IMR-90 (cell line): Measurements from ENCODE around the gene FAXDC2. TPM values are rescaled to one million over a fixed set of nuclear protein-coding genes. Genes with fewer than 3 reads are reported as not detected.

Experiments
- ATAC-seq: fragments of 200-7000 bp; cut with Tn5 transposase; 2 replicates; pipeline ENCODE4 v1.9.1; 2020; ENCODE audit warnings: low read depth, mild to moderate bottlenecking, moderate library complexity
- BruUV-seq: library from RNA; stranded (reverse); fragments of 400-500 nt; replicated peaks from 2 replicates; lab custom pipeline; 2021; lab: Mats Ljungman, UMichigan
- CTCF ChIA-PET: fragments of 300-600 bp; formaldehyde crosslinking; extraction: SDS; loops from one replicate; lab custom pipeline; 2021; ENCODE audit warnings: antibody characterized with exemption; lab: Yijun Ruan, JAX
- POLR2A ChIA-PET: fragments of 300-600 bp; sonication (Branson Sonifier 250); formaldehyde crosslinking; loops from one replicate; lab custom pipeline; 2022; ENCODE audit warnings: antibody characterized with exemption; ENCODE audit not compliant: unreplicated experiment; lab: Charles Lee
- DNase-seq: peaks from one replicate; pipeline ENCODE4 v3.0.0; 2013
- H2AFZ ChIP-seq: replicated peaks from 2 replicates; pipeline ENCODE3; 2013; ENCODE audit warnings: low read length, mild to moderate bottlenecking; ENCODE audit not compliant: poor library complexity
- H2AK5ac ChIP-seq: 2 replicates; pipeline ENCODE4 v1.6.1; 2013; ENCODE audit warnings: low read depth, low read length, inconsistent platforms
- H2AK9ac ChIP-seq: replicated peaks from 2 replicates; pipeline ENCODE3; 2013; ENCODE audit warnings: mild to moderate bottlenecking, low read depth, low read length, moderate library complexity; ENCODE audit not compliant: poor library complexity
- H2BK120ac ChIP-seq: 2 replicates; pipeline ENCODE4 v1.6.1; 2013; ENCODE audit warnings: low read depth, low read length, inconsistent platforms
- H2BK15ac ChIP-seq: 3 replicates; pipeline ENCODE4 v1.6.1; 2013; ENCODE audit warnings: low read depth, low read length, inconsistent platforms
- H2BK20ac ChIP-seq: 2 replicates; pipeline ENCODE4 v1.6.1; 2013; ENCODE audit warnings: low read depth, mild to moderate bottlenecking, inconsistent platforms, low read length, moderate library complexity
- H2BK5ac ChIP-seq: 2 replicates; pipeline ENCODE4 v1.6.1; 2013; ENCODE audit warnings: mild to moderate bottlenecking, low read depth, low read length, inconsistent platforms; ENCODE audit not compliant: poor library complexity, severe bottlenecking
- H3K14ac ChIP-seq: replicated peaks from 2 replicates; pipeline ENCODE4 v1.6.1; 2013; ENCODE audit warnings: low read depth, low read length, inconsistent platforms
- H3K18ac ChIP-seq: 2 replicates; pipeline ENCODE4 v1.6.1; 2013; ENCODE audit warnings: low read depth, low read length, control low read depth
- H3K23ac ChIP-seq: 2 replicates; pipeline ENCODE4 v1.6.1; 2013; ENCODE audit warnings: low read depth, low read length, inconsistent platforms
- H3K27ac ChIP-seq: 2 replicates; pipeline ENCODE4 v1.5.1; 2013; ENCODE audit warnings: mild to moderate bottlenecking, control low read depth, low read length; ENCODE audit not compliant: insufficient read depth
- H3K27me3 ChIP-seq: 2 replicates; pipeline ENCODE4 v1.6.1; 2013; ENCODE audit warnings: low read length; ENCODE audit not compliant: control insufficient read depth, insufficient read depth
- H3K36me3 ChIP-seq: 2 replicates; pipeline ENCODE4 v1.6.1; 2013; ENCODE audit warnings: low read length, mixed read lengths; ENCODE audit not compliant: control insufficient read depth, insufficient read depth
- H3K4ac ChIP-seq: 2 replicates; pipeline ENCODE4 v1.6.1; 2013; ENCODE audit warnings: low read depth, low read length, inconsistent platforms
- H3K4me1 ChIP-seq: 2 replicates; pipeline ENCODE4 v1.6.1; 2013; ENCODE audit warnings: low read length, mixed read lengths; ENCODE audit not compliant: control insufficient read depth, insufficient read depth
- H3K4me2 ChIP-seq: 2 replicates; pipeline ENCODE4 v1.6.1; 2013; ENCODE audit warnings: low read depth, mild to moderate bottlenecking, control low read depth, low read length, moderate library complexity
- H3K4me3 ChIP-seq: 2 replicates; pipeline ENCODE4 v1.5.1; 2013; ENCODE audit warnings: low read depth, mild to moderate bottlenecking, control low read depth, low read length, moderate library complexity; ENCODE audit not compliant: insufficient read depth
- H3K56ac ChIP-seq: 2 replicates; pipeline ENCODE4 v1.6.1; 2013; ENCODE audit warnings: low read length, inconsistent platforms; ENCODE audit not compliant: insufficient read depth; ENCODE audit errors: extremely low read depth
- H3K79me1 ChIP-seq, 2 experiments: 2 replicates each; pipeline ENCODE4 v1.6.1; 2013; ENCODE audit warnings: low read length in 2 of 2, inconsistent platforms in 1 of 2, low read depth in 1 of 2
- H3K9ac ChIP-seq: 2 replicates; pipeline ENCODE4 v1.6.1; 2013; ENCODE audit warnings: low read depth, low read length, control low read depth
- H3K9me1 ChIP-seq: 2 replicates; pipeline ENCODE4 v1.6.1; 2013; ENCODE audit warnings: low read length, inconsistent platforms; ENCODE audit not compliant: insufficient read depth
- H3K9me3 ChIP-seq: 2 replicates; pipeline ENCODE4 v1.6.1; 2013; ENCODE audit warnings: low read length; ENCODE audit not compliant: control insufficient read depth, insufficient read depth
- H4K20me1 ChIP-seq: 2 replicates; pipeline ENCODE4 v1.6.1; 2013; ENCODE audit warnings: low read length, inconsistent platforms; ENCODE audit not compliant: insufficient read depth
- H4K5ac ChIP-seq: 2 replicates; pipeline ENCODE4 v1.6.1; 2013; ENCODE audit warnings: mild to moderate bottlenecking, low read depth, low read length, control low read depth
- H4K8ac ChIP-seq, 2 experiments: 2 replicates each; pipeline ENCODE4 v1.6.1; 2013; ENCODE audit warnings: low read depth in 2 of 2, low read length in 2 of 2, control low read depth in 1 of 2, inconsistent platforms in 1 of 2
- H4K91ac ChIP-seq: 2 replicates; pipeline ENCODE4 v1.6.1; 2013; ENCODE audit warnings: low read depth, low read length, inconsistent platforms; ENCODE audit not compliant: insufficient read depth
- BHLHE40 ChIP-seq: fragments of 150-350 bp; IDR thresholded peaks from 2 replicates; pipeline ENCODE4 v1.6.1; 2016; ENCODE audit warnings: mild to moderate bottlenecking, low read depth, low read length
- ELK1 ChIP-seq: fragments of 150-350 bp; IDR thresholded peaks from 2 replicates; pipeline ENCODE4 v1.6.1; 2016; ENCODE audit warnings: low read depth, mild to moderate bottlenecking, low read length, moderate library complexity, borderline replicate concordance
- FOS ChIP-seq: fragments of 150-350 bp; IDR thresholded peaks from 2 replicates; pipeline ENCODE4 v1.6.1; 2016; ENCODE audit warnings: low read depth, low read length
- NFE2L2 ChIP-seq: fragments of 150-350 bp; IDR thresholded peaks from 2 replicates; pipeline ENCODE4 v1.6.1; 2016; ENCODE audit warnings: low read depth, mild to moderate bottlenecking, low read length
- RCOR1 ChIP-seq: IDR thresholded peaks from 2 replicates; pipeline ENCODE4 v1.6.1; 2012; ENCODE audit warnings: mild to moderate bottlenecking, low read length, improper control_type of control experiment; ENCODE audit not compliant: insufficient replicate concordance
- RFX5 ChIP-seq: IDR thresholded peaks from 2 replicates; pipeline ENCODE4 v1.8.0; 2012; ENCODE audit warnings: low read depth, mild to moderate bottlenecking, low read length, moderate library complexity
- SMC3 ChIP-seq: fragments of 150-350 bp; IDR thresholded peaks from 2 replicates; pipeline ENCODE4 v1.6.1; 2016; ENCODE audit warnings: low read depth, mild to moderate bottlenecking, antibody characterized with exemption, low read length, moderate library complexity
- USF2 ChIP-seq: fragments of 150-350 bp; IDR thresholded peaks from 2 replicates; pipeline ENCODE4 v1.6.1; 2017; ENCODE audit warnings: mild to moderate bottlenecking, antibody characterized with exemption, low read length, low read depth
- WGBS, 2 experiments: methylation state at CpG; one replicate each; pipeline versions ENCODE4 v1.1.5 to v1.1.7; 2013; ENCODE audit warnings: missing lambda C conversion rate in 2 of 2; ENCODE audit not compliant: insufficient read length in 1 of 2; ENCODE audit errors: extremely low coverage in 2 of 2; 5-methylcytosine and 5-hydroxymethylcytosine counted together
- dilution Hi-C: fragments of 300-500 bp; cut with HindIII; formaldehyde crosslinking; loops from one replicate; pipeline ENCODE4 v1.14.3; 2018; ENCODE audit warnings: low sequenced_read_pairs; ENCODE audit not compliant: unreplicated experiment
- in situ Hi-C: fragments of 300-500 bp; cut with MboI; formaldehyde crosslinking; loops from 3 replicates; pipeline ENCODE4 v1.14.3; 2019; ENCODE audit warnings: low sequenced_read_pairs, inconsistent platforms, mixed read lengths
- intact Hi-C: fragments of 100-400 bp; cut with micrococcal nuclease; formaldehyde crosslinking; loops from 2 replicates; pipeline ENCODE4 v1.10.0; 2022
- polyA plus RNA-seq, 3 experiments: library from polyadenylated mRNA; depleted of rRNA; stranded (reverse); fragments of >200 nt; gene quantifications; 2 replicates each; pipeline ENCODE4 v1.2.3, GENCODE V29; 2012; ENCODE audit warnings: low replicate concordance in 1 of 3
- total RNA-seq: library from RNA; depleted of rRNA; stranded (reverse); fragments of >200 nt; gene quantifications from 2 replicates; pipeline ENCODE4 v1.2.3, GENCODE V29; 2012

FAXDC2 gene
- total and polyA plus RNA-seq, 2 of the 4 experiments (the other 2 are of a cell fraction): 4.3 to 8.9 TPM

GRCh38 chr5:154830596-154830995, 19.8 kb downstream of the FAXDC2 start:
- H3K79me1 ChIP-seq: peaks cover 0 to 3% of the 10 kb centered on the region in 2 experiments; a peak in 1 of 4 replicates
- no peaks in the 10 kb centered on the region for H3K9me3 ChIP-seq
- no peak overlapping the region for H2BK5ac ChIP-seq
- H2BK120ac ChIP-seq: no peak overlapping the region
- H3K4me3 ChIP-seq: no peak overlapping the region
- H2BK20ac ChIP-seq: no peak overlapping the region
- ChIA-PET POLR2A (no interaction called here), CTCF (no interaction called here)
- H3K9ac ChIP-seq: no peak overlapping the region
- ATAC-seq (no peak), DNase-seq (no peak)
- BruUV-seq: no TSS peak
- no peak overlapping the region for H3K23ac ChIP-seq
- TF ChIP-seq BHLHE40 (no peak), NFE2L2 (no peak), ELK1 (no peak), SMC3 (no peak), RFX5 (no peak), FOS (no peak), USF2 (no peak), RCOR1 (no peak)
- no peak overlapping the region for H3K4ac ChIP-seq
- in situ Hi-C loops: no loop called here
- H3K14ac ChIP-seq: no peak overlapping the region
- H3K36me3 ChIP-seq: peaks cover 30% of the 10 kb centered on the region; the same call in 1 of the 2 replicates
- H4K5ac ChIP-seq: no peak overlapping the region
- no peak overlapping the region for H2AK5ac ChIP-seq
- H4K91ac ChIP-seq: no peak overlapping the region
- H3K4me2 ChIP-seq: no peak overlapping the region
- H3K27ac ChIP-seq: no peak overlapping the region
- H3K4me1 ChIP-seq: peaks cover 2% of the 10 kb centered on the region
- no peak overlapping the region for H3K56ac ChIP-seq
- WGBS, 2 experiments: 80% methylated on average over 2 of the region's 4 CpGs; no CpG with 5 or more reads in 1 of the 2 experiments
- no peak overlapping the region for H4K8ac ChIP-seq
- no peak overlapping the region for H2BK15ac ChIP-seq
- intact Hi-C loops: no loop called here
- peaks cover 7% of the 10 kb centered on the region; the same call in 1 of the 2 replicates for H4K20me1 ChIP-seq
- dilution Hi-C loops: no loop called here
- H2AFZ ChIP-seq: no peak overlapping the region
- peak overlapping the region; percentile 20 for H2AK9ac ChIP-seq
- no peaks in the 10 kb centered on the region for H3K27me3 ChIP-seq
- no peak overlapping the region for H3K18ac ChIP-seq
- H3K9me1 ChIP-seq: peaks cover 10% of the 10 kb centered on the region
